DMS153 treated with DMSO at 0.1 percent for 48 hours (cell line): ENCODE data around the gene PBX1.
A peak's percentile ranks its signal among the peaks of the same experiment; 100 is the strongest.

Experiments
- DNase-seq: peaks from one replicate; lab custom pipeline; 2025; ENCODE audit not compliant: unreplicated experiment; lab: John Stamatoyannopoulos, UW

PBX1 gene

DNA sequence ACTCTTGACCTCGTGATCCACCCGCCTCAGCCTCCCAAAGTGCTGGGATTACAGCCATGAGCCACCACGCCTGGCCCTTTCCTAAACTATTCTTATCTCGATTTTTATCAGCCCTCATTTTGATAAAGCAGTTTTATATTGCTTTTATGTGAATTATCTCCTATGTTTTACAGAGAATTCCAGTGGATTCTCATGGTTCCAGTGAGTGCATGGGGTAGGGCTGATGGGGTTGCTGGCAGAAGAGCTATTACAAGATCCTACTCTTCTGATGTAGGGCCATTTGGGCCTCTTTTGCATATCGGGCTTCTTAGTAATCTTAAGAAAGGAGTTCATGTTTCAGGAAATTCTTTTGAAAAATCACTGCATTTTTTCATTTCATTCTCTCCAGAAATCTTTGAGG lies 187.6 kb downstream of the PBX1 start:
- DNase-seq, result no peak

DNA sequence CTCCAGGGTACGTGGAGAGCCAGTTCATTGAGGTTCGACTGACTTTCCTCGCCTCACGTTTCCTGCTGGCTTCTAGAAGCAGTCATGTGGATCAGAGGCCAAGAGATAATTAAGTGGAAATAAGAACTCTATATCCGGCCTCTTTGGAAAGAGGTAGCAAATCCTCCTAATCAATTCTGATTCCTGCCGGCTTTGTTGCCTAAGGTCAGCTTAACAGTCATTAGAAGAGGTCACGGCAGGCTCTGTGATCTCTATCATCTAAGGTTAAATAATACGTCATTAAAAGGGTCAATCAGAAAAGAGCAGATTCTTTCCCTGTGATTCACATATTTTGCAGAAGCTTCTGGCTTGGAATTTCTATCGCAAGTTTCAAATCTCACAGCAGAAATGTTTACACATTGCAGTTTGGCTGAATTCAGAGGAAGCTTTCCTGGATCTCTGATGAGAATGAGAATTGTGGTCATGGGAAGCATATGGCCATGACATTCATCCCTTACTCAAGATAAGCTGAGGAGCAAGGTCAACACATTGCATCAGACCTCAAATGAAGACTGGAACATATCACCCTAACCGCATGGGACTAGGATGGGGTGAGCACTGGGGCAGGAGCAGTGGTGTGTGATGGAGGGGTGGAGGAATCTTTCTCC lies 189.4 kb downstream of the PBX1 start:
- DNase-seq, result no peak

DNA sequence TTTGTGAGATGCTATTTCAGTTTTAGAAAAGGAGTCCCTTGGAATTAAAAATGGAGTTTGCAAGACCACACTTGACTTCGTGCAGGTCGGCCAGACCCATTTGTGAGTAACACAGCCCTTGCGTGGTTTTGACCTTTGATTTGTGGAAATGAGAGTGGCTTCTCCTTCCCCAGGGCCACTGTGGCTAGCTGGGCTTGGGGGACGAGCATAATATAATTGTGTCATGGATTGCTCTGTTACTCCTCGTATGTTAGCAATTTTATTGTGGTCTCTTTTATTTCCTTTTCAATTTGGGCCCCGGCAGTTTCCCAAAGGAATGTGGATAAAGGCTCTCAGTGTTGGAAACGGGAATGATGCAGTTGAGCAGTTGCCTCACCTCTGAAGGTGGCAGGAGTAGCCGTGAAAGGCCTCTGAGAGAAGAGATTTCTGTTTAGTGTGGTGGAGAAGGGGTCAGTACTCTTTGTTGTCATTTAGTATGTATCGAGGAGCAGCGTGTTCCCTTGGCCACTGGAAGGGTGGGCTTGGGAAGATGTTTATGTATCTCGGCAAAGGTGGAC lies 194.6 kb downstream of the PBX1 start:
- DNase-seq, result no peak

DNA sequence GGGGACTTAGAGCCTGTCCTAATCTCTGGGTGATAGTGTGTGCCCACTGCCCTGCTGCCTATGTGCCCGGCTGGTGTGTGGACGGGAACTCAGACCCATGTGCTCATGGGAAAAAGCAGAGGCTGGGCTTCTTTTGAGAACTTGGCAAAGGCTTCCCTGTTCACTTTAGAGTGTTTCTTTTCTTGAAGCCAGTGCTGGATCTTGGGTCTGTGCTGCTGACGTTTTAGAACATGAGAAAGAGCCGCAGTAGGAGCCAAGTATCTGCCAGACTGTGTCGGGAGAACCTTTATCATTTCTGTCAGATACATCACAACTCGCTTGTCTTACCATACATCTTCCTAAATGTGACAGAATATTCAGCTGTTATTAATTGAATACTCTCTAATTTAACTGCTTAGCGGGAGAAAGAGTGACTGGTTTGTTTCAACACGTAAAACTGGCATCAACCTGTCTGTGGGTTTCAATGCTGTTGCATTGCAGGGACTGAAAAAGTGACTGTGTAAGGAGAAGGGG lies 195.2 kb downstream of the PBX1 start:
- DNase-seq, result no peak

DNA sequence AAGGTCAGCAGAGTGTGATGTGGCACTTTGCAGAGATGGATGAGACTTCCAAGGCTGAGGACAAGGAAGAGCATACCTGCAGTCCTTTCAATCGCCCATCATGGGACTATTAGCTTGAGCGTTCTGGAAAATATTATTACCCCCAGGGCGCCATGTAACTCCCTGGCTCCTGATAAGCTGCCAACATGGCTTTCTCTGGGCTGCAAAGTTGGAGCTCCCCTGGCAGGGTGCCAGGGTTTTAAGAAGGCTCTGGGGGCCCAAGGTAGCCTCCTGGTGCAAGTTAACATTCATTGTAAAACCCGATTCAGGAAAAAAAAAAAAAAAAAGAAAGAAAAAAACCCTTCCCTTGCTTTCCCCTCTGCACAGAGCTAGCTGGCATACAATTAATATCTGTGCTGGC lies 196.7 kb downstream of the PBX1 start:
- DNase-seq, result peak; percentile 71

DNA sequence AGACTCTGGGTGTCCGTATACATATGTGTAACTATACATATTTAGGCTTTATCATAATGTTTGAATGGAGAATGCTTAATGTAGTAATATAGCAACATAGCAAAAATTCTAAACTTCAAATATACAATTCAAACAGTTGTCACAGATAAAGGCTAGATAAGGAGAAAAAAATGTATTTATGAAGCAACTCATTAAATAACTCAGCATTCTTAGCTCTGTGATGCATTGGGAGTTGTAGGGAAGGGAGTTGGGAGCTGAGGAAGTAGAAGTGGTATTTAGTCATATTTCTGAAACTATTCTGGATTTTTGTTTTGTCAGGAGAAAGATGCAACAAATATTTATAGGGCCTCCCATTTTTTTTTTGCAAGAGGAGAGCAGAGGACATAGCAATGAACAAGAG lies 197.8 kb downstream of the PBX1 start:
- no peak for DNase-seq

DNA sequence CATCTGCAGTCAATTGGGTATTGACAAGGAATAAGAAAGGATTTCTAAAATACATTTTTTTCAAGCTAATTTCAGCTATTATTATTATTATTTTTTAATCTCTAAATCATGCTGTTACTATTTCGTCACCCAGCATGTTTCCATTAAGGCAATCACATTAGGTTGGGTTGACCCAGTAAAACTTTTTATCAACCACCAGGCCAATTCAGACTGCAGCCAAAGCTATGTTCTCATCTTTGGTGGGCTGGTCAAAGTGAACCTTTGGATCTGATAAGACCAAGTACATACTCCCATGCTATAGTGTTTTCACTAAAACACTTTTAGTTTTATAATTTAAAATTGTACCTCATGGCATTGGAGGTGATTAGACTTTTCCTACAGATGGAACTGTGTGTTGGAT lies 198.6 kb downstream of the PBX1 start:
- DNase-seq, result no peak

DNA sequence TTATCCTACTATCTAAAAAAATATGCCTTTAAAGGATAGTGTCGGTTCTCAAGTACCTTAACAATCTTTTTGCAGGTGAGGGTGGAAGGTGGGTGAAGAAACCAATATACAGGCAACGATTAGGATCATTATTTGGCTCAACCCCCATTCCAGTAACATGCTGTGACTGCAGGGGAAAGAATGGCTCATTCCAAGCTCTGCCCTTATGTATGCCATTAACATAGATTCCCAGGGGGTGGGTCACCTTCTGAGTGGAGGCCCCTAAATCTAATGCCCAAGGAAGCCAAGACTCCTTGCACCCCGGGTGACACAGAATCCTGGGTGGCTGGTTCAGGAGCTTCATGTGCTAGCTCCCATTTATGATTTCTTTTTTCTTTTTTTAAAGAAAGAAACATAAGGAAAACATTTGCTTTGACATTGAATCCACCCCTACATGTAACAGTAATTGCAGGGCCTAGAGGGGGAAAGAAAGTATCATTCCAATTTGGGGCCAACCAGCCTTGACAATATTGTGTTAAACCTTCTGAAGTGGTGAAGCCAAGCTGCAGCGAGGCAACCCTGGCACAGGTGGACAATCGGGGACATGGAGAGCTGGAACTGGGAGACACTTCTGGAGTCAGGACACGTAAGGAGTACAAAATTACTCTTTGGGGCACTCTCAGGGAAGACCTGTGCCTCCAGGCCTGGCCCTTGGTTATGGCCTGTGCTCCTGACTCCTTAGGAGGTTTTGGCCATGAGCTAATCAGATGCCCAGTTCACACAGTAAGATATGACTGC lies 200.3 kb downstream of the PBX1 start:
- DNase-seq, result no peak

DNA sequence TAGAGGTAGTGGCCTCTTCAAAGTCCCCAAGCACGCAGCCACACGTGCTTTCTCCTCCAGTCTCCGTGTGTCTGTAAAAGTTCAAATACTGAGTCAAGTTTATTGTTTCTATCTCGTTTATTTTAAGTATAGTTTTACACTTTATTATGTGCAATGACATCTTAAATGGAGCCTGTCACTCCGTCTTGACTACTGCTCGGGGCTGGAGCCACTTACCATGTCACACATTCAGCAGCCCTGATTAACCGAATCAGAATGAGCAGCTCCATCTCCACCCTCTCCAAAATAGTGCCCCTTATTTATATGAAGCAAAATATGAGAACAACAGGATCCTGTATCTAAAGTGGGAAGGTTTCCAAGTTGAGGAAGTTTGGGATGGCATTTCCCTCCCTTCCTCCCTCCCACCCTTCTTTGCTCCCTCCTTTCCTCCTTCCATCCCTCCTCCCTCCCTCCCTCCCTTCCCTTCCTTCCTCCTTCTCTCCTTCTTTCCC lies 201.0 kb downstream of the PBX1 start:
- no peak for DNase-seq

DNA sequence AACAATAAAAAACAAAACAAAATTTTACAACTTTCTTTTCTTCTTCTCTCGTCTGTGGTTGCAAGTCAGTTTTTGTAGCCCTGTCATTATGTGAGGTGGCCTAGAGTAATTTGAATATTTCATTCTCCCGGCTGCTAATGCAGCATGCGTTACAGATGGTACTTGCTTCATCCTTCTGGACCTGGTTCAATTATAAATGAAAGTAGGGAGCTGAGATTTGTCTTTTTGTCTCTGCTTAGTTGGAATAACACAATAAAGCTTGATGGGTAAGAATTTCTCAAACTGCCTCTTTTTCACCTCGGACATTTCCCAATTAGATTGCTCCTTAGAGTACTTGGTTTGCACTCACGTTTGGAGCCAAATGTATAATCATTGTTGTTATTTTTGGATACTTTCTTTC lies 201.6 kb downstream of the PBX1 start:
- DNase-seq, result no peak

DNA sequence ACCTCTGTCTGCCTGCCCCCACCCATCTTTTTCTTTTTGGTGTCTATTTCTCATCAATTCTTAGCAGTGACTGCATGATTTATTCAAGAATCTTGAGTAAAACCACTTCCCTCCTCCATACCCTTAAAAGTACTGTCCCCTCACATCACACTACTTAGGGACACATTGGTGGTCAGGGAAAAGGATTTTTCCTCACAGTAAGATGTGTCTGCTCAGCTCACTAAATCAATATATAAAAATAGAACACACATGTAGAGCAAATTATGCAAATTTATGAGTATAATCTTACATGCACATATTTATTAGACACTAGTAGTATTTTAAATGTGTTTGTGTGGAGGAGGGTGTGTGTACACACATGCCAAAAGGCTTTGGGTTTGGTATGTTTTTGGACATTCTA lies 202.0 kb downstream of the PBX1 start:
- no peak for DNase-seq

DNA sequence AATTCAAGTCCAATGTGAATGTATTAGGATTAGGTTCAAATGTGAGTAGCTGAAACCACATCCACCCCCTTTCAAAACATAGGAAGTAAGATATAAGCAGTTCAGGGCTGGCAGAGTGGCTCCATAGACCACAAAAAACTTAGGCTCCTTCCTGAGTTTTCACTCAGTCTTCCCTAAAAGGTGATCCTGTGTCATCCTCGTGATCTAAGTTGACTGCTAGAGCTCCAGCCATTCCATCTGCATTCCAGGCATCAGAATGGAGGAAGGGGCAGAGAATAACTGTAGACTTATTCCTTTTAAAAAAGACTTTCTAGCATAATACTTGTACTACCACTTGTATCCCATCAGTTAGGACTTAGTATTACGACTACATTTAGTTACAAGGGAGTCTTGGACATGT lies 204.1 kb downstream of the PBX1 start:
- no peak for DNase-seq

DNA sequence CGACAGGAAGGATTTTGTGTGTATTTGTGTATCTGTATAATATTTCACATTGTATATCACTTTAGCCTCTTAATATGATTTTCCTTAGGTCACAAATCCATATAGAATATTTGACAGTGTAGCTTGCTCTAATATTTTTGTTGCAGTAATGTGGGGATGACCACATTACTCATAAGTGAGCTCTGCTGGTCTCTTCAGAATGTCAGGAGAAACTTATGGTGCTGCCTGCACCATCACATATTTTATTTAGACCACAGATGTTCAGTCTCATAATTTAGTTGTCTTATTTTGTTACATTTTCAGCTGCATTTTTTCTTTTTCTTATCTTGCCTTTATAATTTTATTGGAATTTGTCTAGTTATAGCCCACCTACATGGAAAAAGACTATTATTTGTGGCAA lies 205.3 kb downstream of the PBX1 start:
- DNase-seq, result no peak

DNA sequence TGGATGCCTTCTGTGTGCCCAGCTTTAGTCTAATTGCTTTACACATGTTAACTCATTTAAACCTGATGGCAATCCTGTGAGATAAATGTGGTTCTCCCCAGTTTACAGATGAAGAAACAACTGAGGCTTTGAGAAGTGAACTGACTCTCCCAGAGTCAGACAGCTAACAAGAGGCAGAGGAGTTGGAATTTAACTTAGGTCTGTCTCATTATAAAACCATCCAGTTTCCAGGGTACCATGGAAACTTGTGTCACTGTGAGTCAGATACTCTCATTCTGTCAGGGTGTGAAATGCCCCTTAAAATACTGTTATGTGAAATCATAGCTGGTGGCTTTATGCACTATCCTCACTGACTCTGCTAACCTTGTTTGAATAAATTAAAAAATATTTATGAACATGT lies 206.6 kb downstream of the PBX1 start:
- DNase-seq, result no peak

DNA sequence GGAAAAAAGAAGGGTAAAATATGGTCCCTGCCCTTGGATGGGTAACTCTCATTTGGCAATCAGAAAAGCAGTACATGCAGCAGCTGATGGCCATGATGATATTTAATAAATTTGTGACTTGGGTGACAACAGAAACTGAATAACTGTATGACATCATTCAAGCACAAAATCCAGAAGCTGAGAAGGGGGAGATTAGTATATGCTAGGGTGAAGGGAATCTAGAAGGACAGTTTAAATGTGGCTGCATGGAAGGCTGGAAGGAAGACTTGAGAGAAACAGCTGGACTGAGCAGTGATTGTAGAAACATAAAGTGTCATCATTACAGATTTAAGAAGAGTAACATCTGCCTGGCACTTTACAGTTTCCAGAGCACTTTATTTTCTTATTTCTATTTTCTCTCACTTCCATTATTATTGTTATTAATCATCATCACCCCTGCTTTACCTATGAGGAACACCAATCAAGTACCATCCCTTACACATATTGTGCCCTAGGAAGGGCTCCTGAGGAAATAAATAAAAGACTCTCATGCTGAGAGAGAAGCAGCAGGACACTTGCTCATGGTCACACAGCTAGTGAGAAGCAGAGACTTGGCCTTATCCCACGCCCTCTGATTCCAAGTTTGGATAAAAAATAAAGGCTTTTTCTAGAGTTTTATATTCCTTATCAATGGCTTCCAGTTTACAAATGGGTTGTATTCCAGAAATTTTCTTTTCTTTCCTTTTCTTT lies 207.2 kb downstream of the PBX1 start:
- DNase-seq, result no peak

DNA sequence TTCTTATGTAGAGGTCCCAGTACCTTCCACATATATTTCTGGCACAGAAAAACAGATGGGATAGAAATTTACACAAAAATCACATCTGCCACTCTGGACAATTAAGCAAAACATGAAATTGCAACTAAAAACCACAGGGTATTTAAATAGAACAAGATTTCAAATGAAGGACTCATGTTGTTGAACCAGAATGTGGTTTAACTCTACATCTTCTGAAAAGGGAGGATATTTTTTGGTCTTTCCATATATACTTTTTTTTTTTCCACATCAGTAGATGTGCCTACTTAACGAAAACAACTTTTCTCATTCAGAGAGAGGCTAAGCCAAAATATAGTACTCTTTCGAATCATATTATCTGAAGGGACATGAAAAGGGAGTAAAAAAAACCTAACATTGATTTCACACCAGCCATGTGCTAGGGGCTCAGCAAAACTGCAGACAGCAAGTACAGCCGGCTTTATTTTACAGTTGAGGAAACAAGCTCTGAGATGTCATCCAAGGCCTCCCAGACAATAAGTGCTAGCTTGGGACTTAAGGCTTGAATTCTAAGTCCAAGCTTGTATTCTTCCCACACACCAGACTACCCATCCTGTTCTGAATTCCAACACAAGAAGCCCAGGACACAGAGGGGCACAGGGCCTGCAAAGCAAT lies 208.9 kb downstream of the PBX1 start:
- DNase-seq, result no peak

DNA sequence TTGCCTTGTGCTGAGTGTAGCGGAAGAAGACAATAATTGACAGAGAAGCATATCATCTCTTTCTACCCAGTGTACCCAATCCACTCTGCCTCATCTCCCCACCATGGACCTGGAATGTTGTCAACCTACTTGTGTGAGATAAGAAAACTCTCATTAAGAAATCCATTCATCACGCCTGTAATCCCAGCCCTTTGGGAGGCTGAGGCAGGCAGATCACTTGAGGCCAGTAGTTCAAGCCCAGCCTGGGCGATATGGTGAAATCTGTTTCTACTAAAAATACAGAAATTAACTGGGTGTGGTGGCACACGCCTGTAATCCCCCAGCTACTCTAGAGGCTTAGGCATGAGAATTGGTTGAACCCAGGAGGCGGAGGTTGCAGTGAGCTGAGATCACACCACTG lies 209.6 kb downstream of the PBX1 start:
- DNase-seq, result no peak

DNA sequence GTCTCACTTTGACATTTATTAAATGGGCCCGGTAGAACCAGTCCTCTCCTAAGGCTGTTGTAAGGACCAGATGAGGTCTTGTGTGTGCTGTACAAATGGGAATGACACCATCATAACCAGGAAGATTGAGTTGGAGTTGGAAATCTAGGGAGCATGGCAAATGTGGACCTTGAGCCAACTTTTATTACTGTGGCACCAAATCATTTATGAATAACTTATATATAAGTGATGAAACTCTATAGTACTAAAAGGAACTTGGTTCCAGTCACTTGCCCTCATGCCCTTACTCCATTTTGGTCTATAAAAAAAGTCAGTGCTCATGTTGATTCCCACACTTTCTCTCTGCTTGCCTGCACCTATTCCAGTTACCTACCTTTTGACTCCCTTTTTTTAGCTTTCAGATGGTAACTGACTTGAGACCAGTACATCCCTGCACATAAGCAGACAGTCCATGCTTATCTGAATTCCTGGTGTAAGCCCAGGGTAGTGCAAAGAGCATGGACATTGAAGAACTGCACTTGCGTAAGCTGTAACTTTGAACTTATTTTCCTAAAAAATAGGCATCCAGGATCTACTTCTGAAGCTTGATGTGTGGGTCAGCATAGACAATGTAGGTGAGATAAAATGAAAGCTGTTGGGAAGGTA lies 210.6 kb downstream of the PBX1 start:
- DNase-seq, result no peak

DNA sequence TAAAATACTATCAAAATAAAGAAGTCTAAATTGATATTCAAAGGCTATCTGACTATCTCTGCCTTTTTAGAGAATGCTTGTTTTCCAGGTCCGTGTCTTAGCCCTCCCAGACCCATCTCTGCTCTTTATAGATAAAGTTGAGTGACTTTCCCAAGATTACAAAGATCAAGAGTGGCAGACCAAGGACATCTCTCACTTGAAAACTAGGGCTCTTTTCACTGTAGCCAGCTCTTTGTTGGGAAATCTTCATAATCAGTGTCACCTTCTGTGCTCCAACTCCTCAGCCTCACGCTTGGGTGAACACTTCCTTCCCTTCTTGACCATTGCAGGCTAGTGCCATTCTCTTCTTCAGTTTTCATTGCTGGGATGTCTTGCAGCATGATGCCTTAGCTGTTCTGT lies 211.1 kb downstream of the PBX1 start:
- DNase-seq, result no peak

DNA sequence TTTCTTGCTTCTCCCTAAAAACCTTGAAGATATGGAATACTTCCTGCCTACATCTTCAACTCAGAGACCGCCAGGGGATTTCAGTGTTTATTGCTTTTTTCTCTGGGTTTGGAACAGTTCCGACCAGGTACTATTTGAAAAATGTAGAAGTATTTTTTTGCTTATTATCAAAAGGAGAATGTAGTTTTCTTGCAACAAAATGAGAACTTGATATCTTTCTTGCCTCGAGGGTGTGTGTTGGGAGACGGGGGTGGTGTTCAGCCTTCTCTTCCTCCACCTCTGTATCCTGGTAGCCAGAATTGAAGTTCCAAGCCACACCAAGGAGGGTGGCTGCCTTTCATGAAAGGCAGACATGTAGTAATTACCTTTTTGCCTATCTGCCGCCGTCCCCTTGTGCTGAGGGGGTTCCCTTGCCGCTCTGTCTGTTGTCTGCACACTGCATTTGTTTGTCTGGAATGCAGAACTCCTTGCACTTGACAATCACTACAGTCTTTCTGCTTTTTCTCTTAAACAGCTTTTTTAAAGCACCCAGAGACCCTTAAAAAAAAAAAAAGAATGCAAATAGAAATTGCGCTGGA lies 212.1 kb downstream of the PBX1 start:
- no peak for DNase-seq
